GM18511 (cell line): ENCODE data around the gene SLC39A1.

Experiments used
- ATAC-seq: cut with Tn5 transposase; IDR thresholded peaks from one replicate; pipeline ENCODE4 v1.9.1; 2021; ENCODE audit warnings: mild to moderate bottlenecking, moderate library complexity; ENCODE audit not compliant: unreplicated experiment

The SLC39A1 gene

GRCh38 chr1:153977250-153978240, 14.2 kb upstream of the SLC39A1 start, which contains the start of gene JTB:
Gene JTB, minus strand, starts transcription at chr1:153977674. Its CDS starts 422 bp downstream, at chr1:153977252.
- ATAC-seq: peak; percentile 85

DNA sequence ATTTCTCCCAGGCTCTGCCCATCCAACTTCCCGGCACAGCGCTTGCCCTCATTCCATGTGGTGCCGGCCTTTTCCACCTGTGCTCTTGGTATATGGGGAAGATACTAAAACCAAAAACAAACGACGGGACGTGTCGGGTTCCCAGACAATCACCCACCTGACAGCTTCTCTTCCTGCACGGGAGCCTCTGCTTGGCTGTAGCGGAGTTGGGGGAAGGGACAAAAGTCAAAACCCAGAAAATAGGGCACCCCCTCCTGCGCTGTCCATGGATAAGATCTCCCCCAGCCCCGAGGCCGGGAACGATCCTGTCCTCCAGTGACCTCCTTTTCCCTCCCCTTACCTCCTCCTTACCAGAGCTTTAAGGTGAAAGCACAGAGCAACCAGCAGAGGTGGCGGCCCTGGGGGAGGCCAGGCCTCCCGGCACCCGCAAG, 13.5 kb upstream of the SLC39A1 start:
- peak; percentile 23 for ATAC-seq

GRCh38 chr1:153973525-153973924, 10.2 kb upstream of the SLC39A1 start:
- no peak for ATAC-seq

- ATAC-seq: no peak
Observed at GRCh38 chr1:153973071-153973470, 9.7 kb upstream of the SLC39A1 start.

DNA sequence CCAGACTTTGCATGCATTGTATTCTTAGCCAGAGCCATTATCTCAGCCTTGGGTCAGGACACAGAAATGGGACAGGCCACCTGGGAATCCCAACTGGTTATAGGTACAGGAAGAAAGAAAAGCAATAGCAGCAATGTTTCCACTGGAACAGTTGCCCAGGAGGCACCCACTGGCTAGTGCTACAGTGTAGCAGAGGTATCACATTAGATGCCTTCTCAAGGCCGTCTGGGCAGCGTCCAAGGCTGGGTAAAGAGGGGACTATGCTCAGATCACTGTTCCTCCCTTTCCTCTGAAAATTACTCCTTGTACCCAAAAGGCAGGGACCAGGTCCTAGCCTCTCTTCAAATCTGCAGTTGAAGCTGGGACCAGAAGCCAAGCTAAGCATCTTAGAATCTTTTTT, 7.0 kb upstream of the SLC39A1 start:
- no peak for ATAC-seq

- ATAC-seq: no peak
Observed at GRCh38 chr1:153968972-153969371, 5.6 kb upstream of the SLC39A1 start.

DNA sequence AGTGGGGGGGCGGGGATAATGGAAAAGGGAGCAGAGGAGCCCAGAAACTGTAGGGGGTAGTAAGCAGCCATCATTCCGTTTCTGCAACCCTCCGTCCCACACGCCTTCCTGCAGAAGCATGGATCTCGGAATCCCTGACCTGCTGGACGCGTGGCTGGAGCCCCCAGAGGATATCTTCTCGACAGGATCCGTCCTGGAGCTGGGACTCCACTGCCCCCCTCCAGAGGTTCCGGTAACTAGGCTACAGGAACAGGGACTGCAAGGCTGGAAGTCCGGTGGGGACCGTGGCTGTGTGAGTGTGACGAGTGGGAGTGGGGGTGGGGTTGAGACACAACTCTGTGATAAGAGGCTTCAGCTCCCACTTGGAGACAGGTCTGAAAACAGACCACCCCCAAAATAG, 5.1 kb upstream of the SLC39A1 start:
- ATAC-seq: no peak

- no peak for ATAC-seq
Observed at GRCh38 chr1:153968000-153968363, 4.6 kb upstream of the SLC39A1 start.

- peak; percentile 82 for ATAC-seq
Observed at GRCh38 chr1:153967107-153967999, 4.0 kb upstream of the SLC39A1 start, which contains the start of gene CREB3L4. Gene CREB3L4, plus strand, starts transcription at chr1:153967902. Its CDS starts 624 bp downstream, at chr1:153968526.

DNA sequence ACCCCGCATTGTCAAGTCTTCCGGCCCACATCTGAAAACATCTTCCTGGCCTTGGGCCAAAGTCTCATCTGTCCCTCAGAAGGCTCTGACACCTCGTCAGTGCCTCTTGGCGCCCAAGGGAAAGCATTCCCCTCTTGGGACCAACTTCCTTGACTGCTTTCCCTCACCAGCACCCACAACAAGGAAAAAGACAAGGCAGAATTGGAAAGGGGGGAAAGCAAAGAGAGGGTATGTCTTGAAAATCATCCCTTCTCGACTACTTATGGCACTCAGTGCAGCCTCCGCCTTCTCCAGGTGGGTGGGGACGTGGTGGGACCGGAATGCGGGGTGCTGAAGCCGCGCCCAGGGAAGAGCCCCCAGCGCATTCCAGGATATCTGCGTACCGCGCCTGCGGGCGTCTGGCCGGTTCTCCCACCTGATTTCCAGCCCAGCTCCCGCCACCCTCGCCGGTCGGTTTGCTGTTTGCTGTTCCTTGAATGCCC, 554 bp upstream of the SLC39A1 start:
- ATAC-seq: peak; percentile 5

GRCh38 chr1:153962088-153963029, 978 bp downstream of the SLC39A1 start:
- no peak for ATAC-seq

DNA sequence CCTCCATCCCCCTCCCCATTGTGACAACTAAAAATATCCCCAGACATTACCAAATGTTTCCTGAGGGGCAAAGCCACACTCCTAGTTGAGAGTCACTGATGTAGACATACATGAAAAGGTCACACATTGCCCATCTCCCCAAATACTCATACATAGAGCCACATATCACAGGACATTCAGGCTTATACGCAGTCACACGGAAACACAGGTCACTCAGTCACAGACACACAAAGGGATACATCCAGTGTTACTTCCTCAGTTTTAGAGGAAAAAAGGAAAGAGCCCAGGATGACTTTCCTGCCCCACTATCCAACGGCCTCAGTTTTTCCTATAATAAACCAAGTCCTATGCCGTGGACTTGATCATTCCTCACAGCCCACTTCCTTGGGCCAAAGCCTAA, 1.9 kb downstream of the SLC39A1 start:
- ATAC-seq: no peak

- ATAC-seq: no peak
Observed at GRCh38 chr1:153960206-153960605, 3.1 kb downstream of the SLC39A1 start.

GRCh38 chr1:153959454-153959853, 3.9 kb downstream of the SLC39A1 start:
- no peak for ATAC-seq

DNA sequence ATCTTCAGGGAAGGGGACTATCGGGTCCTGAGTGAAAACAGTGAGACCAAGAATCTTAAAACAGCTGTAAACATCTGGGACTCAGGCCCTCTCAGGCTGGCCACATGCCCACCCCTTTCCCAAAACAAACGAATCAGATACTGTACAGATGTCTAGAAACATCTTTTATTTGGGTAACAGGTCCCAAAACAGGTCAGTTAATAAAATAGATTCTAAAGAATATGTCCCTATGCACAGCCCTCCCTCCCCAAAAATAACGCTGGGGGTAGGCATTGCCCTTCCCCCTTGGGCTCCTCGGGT, 4.4 kb downstream of the SLC39A1 start:
- no peak for ATAC-seq

GRCh38 chr1:153958111-153958960, 5.0 kb downstream of the SLC39A1 start, which contains the start of gene CRTC2:
Gene CRTC2, minus strand, starts transcription at chr1:153958612. Its CDS starts 115 bp downstream, at chr1:153958497.
- ATAC-seq: peak; percentile 76

GRCh38 chr1:153957744-153958110, 5.6 kb downstream of the SLC39A1 start:
- ATAC-seq: peak; percentile 22

DNA sequence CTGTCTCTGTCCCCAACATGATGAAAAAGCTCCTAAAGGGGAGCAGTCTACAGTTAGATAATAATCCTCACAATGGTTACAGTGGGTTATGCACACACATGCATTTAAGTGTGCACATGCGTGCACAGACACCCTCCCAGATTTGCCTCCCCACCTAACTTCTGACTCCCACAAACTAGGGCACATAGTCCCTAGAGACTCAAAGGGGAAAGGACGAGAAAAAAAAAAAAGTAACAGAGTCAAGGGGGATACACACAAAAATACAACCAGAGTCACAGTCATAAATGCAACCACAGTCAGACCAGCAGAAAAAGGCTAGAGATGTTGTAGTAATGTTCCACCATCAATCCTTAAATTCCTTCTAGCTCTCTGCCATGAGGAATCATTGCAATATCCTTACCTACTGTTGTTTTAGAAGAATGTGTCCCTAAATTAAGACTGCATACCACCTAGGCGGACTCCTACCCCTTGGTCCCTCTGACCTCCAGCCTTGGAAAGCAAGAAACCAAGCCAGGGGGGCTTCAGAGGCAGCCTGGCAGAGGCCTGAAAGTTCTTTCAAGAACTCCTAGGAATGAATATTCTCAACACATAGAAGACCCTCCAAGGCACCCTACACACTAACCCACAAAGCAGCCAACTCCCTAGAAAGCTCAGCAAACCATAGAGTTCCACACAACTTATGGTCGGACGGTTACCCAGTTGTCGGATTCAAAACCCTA, 6.2 kb downstream of the SLC39A1 start:
- no peak for ATAC-seq

- ATAC-seq: no peak
Observed at GRCh38 chr1:153954826-153955225, 8.5 kb downstream of the SLC39A1 start.
